Measurements from ENCODE around the gene TVP23A.
A peak's percentile ranks its signal among the peaks of the same experiment; 100 is the strongest.

TVP23A gene

GRCh38 chr16:10849736-10850477, 31.3 kb upstream of the TVP23A start:
- TF ChIP-seq, protein P1, sequence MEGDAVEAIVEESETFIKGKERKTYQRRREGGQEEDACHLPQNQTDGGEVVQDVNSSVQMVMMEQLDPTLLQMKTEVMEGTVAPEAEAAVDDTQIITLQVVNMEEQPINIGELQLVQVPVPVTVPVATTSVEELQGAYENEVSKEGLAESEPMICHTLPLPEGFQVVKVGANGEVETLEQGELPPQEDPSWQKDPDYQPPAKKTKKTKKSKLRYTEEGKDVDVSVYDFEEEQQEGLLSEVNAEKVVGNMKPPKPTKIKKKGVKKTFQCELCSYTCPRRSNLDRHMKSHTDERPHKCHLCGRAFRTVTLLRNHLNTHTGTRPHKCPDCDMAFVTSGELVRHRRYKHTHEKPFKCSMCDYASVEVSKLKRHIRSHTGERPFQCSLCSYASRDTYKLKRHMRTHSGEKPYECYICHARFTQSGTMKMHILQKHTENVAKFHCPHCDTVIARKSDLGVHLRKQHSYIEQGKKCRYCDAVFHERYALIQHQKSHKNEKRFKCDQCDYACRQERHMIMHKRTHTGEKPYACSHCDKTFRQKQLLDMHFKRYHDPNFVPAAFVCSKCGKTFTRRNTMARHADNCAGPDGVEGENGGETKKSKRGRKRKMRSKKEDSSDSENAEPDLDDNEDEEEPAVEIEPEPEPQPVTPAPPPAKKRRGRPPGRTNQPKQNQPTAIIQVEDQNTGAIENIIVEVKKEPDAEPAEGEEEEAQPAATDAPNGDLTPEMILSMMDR (IDR thresholded peaks at IDR 0.05; ENCODE audit: insufficient read depth, low read depth, low read length, missing control alignments), result no peak
- no peak overlapping the region for H3K4me3 ChIP-seq (ENCODE audit: low read length)
- DNase-seq (ENCODE audit: low read depth), result peak; percentile 82

DNA sequence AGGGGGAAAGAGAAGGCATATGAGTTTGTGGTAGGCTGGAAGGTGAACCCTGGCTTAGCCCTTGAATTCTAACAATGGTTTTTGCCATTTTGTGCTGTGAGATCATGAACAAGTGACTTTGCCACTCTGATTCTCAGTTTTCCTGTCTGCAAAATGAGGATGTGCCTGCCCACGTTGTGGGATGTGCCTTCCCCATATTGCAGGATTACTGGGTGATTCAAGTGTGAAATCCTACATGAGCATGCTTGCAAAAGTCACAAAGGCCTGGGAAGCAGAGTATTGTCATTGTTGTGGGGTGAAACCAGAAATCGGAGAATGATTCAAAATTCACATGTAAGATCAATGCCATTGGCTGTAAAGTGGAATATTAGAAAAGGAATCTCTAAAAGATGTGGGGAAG, 28.6 kb upstream of the TVP23A start:
- no peak overlapping the region for H3K4me3 ChIP-seq (ENCODE audit: low read length)
- TF ChIP-seq, protein P1 (IDR thresholded peaks at IDR 0.05; ENCODE audit: insufficient read depth, low read depth, low read length, missing control alignments), result no peak
- DNase-seq (ENCODE audit: low read depth), result no peak

DNA sequence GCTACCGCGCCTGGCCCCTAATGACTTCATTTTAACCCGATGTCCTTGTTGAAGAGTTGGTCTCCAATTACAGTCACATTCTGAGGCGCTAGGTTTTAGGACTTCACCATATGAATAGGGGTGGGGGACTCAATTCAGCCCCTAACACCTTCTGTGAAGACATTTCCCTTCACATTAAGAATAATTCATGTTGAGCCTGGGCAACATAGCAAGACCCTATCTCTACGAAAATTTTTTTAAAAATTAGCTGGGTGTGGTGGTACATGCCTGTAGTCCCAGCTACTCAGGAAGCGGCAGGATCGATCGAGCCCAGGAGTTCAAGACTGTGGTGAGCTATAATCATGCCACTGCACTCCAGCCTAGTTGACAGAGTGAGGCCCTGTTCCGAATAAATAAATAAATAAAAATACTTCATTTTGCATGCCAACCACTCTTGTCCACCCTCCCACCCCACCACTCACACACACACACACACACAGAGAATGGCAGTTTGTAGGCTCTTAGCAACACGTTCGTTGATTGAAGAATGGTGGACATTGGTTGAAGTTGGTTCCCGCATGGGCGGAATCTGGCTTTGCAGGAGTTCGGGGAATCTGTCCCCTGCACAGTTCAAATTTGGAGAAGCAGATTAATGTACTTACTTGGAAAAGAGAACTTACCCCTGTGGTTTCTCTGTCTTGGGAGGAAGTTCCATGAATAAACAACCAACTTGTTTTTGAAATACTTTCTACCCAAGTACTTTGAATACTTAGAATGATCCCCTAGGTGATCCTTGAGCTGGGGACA, 27.8 kb upstream of the TVP23A start:
- no peak for DNase-seq (ENCODE audit: low read depth)
- TF ChIP-seq, protein P1 (IDR thresholded peaks at IDR 0.05; ENCODE audit: insufficient read depth, low read depth, low read length, missing control alignments), result no peak
- no peak overlapping the region for H3K4me3 ChIP-seq (ENCODE audit: low read length)

DNA sequence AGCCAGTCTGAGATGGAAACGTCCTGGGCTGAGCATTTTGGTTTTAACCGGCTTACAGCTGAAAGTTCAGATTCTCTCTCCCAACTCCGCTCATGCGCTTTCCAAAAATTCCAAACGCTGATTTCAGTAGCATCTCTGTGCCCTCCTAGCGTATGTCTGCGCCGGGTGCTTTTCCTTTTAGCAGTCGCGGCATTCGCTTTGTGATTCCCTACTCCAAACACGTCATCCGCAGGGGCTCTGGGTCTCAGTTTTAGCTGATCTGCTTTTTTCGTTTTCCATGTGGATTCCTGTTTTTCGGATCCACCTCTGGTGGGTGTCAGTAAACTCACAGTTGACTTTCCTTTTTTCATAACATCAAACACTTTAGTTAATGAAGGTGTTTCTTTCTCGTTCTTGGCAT, 22.1 kb upstream of the TVP23A start:
- no peak for DNase-seq (ENCODE audit: low read depth)
- TF ChIP-seq, protein P1 (IDR thresholded peaks at IDR 0.05; ENCODE audit: insufficient read depth, low read depth, low read length, missing control alignments), result no peak

DNA sequence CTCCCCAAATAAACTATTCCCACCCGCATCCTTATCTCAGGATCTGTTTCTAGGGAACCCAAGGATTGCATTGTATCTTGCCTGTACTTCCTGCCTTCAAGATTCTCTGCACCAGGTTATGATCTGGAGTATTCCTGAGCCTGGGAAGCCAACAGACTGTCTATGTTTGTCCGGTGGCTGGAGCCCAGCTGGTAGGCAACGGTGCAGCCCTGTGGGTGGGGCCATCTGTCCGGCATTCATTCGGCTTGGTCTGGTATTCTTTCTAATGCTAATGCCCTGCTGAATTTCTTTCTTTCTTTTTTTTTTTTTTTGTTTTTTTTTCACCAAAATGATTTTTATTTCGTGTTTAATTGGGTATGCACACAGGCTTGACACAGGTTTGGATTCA, 20.7 kb upstream of the TVP23A start:
- DNase-seq (ENCODE audit: low read depth), result no peak
- TF ChIP-seq, protein P1 (IDR thresholded peaks at IDR 0.05; ENCODE audit: insufficient read depth, low read depth, low read length, missing control alignments), result no peak
- no peak overlapping the region for H3K4me3 ChIP-seq (ENCODE audit: low read length)

More for the DNA sequence above, 22.1 kb upstream of the TVP23A start:
- H3K4me3 ChIP-seq (ENCODE audit: low read length), result no peak overlapping the region

GRCh38 chr16:10838621-10839278, 20.2 kb upstream of the TVP23A start:
- TF ChIP-seq, protein P1 (IDR thresholded peaks at IDR 0.05; ENCODE audit: insufficient read depth, low read depth, low read length, missing control alignments), result no peak
- DNase-seq (ENCODE audit: low read depth), result peak; percentile 26
- H3K4me3 ChIP-seq (ENCODE audit: low read length), result no peak overlapping the region

Measured in epithelial cell of esophagus (primary cell).